Measurements from ENCODE around the gene TRIM5.
"Not testable (repeated sequence)": the region's sequence is repeated elsewhere in the genome, so short reads cannot be mapped to it uniquely, and the experiment has no call there.

DNA sequence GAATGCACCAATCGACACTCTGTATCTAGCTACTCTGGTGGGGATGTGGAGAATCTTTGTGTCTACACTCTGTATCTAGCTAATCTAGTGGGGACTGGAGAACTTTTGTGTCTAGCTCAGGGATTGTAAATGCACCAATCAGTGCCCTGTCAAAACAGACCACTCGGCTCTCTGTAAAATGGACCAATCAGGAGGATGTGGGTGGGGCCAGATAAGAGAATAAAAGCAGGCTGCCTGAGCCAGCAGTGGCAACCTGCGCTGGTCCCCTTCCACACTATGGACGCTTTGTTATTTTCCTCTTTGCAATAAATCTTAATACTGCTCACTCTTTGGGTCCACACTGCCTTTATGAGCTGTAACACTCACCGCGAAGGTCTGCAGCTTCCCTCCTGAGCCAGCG lies 1.3 kb downstream of the TRIM5 start:
- TF ChIP-seq TCF4 (CRISPR knock-in tag; IDR thresholded peaks at IDR 0.05; ENCODE audit: borderline replicate concordance); CSRNP3 (CRISPR knock-in tag; IDR thresholded peaks at IDR 0.05); ISL1 (CRISPR knock-in tag; IDR thresholded peaks at IDR 0.05); GLIS3 (CRISPR knock-in tag; IDR thresholded peaks at IDR 0.05); PATZ1 (CRISPR knock-in tag; IDR thresholded peaks at IDR 0.05; ENCODE audit: borderline replicate concordance); ZC3H10 (CRISPR knock-in tag; IDR thresholded peaks at IDR 0.05); ZNF565 (CRISPR knock-in tag; conservative IDR thresholded peaks at IDR 0.05; ENCODE audit: low read depth); RARB (CRISPR knock-in tag; IDR thresholded peaks at IDR 0.05); TOX (CRISPR knock-in tag; IDR thresholded peaks at IDR 0.05; ENCODE audit: borderline replicate concordance); ZFP3 (CRISPR knock-in tag; IDR thresholded peaks at IDR 0.05); ZNF8 (CRISPR knock-in tag; IDR thresholded peaks at IDR 0.05); TSHZ2 (CRISPR knock-in tag; IDR thresholded peaks at IDR 0.05): not testable (repeated sequence)
- TF ChIP-seq, protein P1, sequence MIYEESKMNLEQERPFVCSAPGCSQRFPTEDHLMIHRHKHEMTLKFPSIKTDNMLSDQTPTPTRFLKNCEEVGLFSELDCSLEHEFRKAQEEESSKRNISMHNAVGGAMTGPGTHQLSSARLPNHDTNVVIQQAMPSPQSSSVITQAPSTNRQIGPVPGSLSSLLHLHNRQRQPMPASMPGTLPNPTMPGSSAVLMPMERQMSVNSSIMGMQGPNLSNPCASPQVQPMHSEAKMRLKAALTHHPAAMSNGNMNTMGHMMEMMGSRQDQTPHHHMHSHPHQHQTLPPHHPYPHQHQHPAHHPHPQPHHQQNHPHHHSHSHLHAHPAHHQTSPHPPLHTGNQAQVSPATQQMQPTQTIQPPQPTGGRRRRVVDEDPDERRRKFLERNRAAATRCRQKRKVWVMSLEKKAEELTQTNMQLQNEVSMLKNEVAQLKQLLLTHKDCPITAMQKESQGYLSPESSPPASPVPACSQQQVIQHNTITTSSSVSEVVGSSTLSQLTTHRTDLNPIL (CRISPR knock-in tag; IDR thresholded peaks at IDR 0.05; ENCODE audit: low read depth): not testable (repeated sequence)
